Kidney epithelial cell (primary cell): ENCODE data around the gene MICAL1. TPM values are rescaled to one million over a fixed set of nuclear protein-coding genes. Genes with fewer than 3 reads are reported as not detected.

ENCODE experiments used
- DNase-seq: peaks from one replicate; pipeline ENCODE4 v3.0.0-alpha.2; 2010; ENCODE audit warnings: low read depth
- H3K27me3 ChIP-seq: 2 replicates; pipeline ENCODE4 v1.6.0; 2011; ENCODE audit warnings: low read length; ENCODE audit not compliant: control insufficient read depth, insufficient read depth
- H3K36me3 ChIP-seq: 2 replicates; pipeline ENCODE4 v1.5.1; 2011; ENCODE audit warnings: low read length; ENCODE audit not compliant: control insufficient read depth, insufficient read depth
- H3K4me3 ChIP-seq: 2 replicates; pipeline ENCODE4 v1.5.1; 2011; ENCODE audit warnings: low read depth, mild to moderate bottlenecking, control low read depth, low read length
- CTCF ChIP-seq: IDR thresholded peaks from 2 replicates; pipeline ENCODE4 v1.5.1; 2011; ENCODE audit warnings: mild to moderate bottlenecking, moderate library complexity, low read length, control low read depth, inconsistent platforms; ENCODE audit not compliant: insufficient read depth, poor library complexity, severe bottlenecking
- total RNA-seq: library from RNA; depleted of rRNA; stranded (reverse); fragments of >200 nt; gene quantifications from 2 replicates; pipeline ENCODE4 v1.2.3, GENCODE V29; 2015

The MICAL1 gene
- total RNA-seq, 1 donor from 2014 or later = 52.3 TPM

DNA sequence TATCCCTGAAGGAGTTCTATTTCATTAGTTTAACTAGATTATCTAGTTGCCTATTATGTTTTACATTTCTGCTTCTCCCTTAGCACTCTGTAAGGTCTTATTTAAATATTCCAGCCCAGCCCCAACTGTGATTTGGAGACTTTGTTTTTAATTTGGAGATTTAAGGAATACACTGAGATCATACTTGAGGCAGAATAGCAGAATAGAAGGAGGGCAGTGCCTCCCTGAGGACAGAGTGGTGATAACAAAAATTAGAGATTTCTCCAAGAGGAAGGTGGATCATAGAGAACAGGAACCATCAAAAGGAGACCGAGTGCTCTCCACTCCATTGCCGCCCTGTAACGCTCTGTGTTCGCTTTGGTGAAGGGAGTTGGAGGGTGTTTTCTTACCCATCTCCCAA is 58.6 kb downstream of the MICAL1 start:
- DNase-seq = no peak
- no peak for TF ChIP-seq CTCF
- no peaks in the 10 kb centered on the region for H3K27me3 ChIP-seq
- H3K36me3 ChIP-seq = no peaks in the 10 kb centered on the region
- H3K4me3 ChIP-seq = no peak overlapping the region

GRCh38 chr6:109396046-109396718 is 59.4 kb downstream of the MICAL1 start:
- no peak for DNase-seq
- Histone ChIP-seq H3K36me3 (no peaks in the 10 kb centered on the region), H3K27me3 (no peaks in the 10 kb centered on the region), H3K4me3 (no peak overlapping the region)
- no peak for TF ChIP-seq CTCF

Other genes starting within 250 kb of the MICAL1 start
- gene CD164, start 73.3 kb downstream of the MICAL1 start, total RNA-seq = 155 and 157 TPM in 2 replicates
- 1.6 and 4.7 TPM in 2 replicates for gene PPIL6, start 15.1 kb downstream of the MICAL1 start, total RNA-seq
- gene SMPD2, start 15.0 kb downstream of the MICAL1 start, total RNA-seq = 12.0 and 17.0 TPM in 2 replicates
- gene ZBTB24, start 27.4 kb upstream of the MICAL1 start, total RNA-seq = 7.7 and 10.9 TPM in 2 replicates
- 5.4 and 6.0 TPM in 2 replicates for gene AK9, start 235.4 kb upstream of the MICAL1 start, total RNA-seq
- gene FIG4, start 235.5 kb upstream of the MICAL1 start, total RNA-seq = 15.6 and 16.2 TPM in 2 replicates